GM12874 (cell line): ENCODE results near the gene MKLN1.

Source experiments
- TF ChIP-seq, protein P1 (sequence below): IDR thresholded peaks from 2 replicates; pipeline ENCODE4 v1.5.1; 2011; ENCODE audit warnings: low read depth, mild to moderate bottlenecking, control low read depth, low read length, moderate library complexity; ENCODE audit not compliant: insufficient read depth

The MKLN1 gene

DNA sequence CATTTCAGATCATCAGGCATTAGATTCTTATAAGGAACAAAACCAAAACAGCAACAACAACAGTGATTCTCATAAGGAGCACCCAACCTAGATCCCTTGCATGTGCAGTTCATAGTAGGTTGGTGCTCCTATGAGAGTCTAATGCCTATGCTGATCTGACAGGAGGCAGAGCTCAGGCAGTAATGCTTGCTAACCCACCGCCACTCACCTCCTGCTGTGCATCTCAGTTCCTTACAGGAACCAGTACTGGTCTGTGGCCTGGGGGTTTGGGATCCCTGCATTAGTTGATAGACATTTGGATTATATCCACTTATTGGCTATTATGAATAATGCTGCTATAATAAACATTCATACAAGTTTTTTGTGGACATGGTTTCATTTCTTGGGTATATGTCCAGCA, 14.0 kb downstream of the MKLN1 start:
- TF ChIP-seq, protein P1, sequence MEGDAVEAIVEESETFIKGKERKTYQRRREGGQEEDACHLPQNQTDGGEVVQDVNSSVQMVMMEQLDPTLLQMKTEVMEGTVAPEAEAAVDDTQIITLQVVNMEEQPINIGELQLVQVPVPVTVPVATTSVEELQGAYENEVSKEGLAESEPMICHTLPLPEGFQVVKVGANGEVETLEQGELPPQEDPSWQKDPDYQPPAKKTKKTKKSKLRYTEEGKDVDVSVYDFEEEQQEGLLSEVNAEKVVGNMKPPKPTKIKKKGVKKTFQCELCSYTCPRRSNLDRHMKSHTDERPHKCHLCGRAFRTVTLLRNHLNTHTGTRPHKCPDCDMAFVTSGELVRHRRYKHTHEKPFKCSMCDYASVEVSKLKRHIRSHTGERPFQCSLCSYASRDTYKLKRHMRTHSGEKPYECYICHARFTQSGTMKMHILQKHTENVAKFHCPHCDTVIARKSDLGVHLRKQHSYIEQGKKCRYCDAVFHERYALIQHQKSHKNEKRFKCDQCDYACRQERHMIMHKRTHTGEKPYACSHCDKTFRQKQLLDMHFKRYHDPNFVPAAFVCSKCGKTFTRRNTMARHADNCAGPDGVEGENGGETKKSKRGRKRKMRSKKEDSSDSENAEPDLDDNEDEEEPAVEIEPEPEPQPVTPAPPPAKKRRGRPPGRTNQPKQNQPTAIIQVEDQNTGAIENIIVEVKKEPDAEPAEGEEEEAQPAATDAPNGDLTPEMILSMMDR, result no peak

DNA sequence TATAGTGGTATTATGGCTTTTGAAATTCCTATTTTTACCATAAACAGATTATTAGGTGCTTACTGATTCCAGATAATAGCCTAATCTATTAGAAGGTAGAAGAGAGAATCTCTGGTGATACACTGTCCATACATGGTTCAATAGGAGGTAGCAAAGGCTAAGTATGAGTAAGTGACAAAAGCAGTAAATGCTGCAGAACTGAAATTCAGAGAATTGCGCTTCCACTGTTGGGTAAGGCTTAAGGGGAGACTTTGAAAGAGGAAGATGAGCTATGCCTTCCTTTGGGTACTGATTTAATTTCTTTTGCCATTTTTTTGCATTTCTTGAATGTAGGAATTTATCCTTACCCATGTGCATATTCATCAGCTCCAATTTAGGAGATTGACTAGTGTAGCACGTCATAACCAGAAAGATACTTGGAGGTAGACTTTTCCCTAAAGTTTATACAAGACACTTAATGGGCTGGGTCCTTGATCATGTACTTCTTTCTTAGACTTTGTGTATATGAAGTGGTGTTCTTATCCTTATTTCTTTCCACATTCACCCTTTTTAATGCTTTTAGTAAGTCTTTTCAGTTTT, 15.3 kb downstream of the MKLN1 start:
- TF ChIP-seq, protein P1, result no peak

- TF ChIP-seq, protein P1, result no peak
Observed at GRCh38 chr7:131346885-131347592, 19.4 kb downstream of the MKLN1 start.

- TF ChIP-seq, protein P1, result no peak
Observed at GRCh38 chr7:131352032-131352431, 24.4 kb downstream of the MKLN1 start.

DNA sequence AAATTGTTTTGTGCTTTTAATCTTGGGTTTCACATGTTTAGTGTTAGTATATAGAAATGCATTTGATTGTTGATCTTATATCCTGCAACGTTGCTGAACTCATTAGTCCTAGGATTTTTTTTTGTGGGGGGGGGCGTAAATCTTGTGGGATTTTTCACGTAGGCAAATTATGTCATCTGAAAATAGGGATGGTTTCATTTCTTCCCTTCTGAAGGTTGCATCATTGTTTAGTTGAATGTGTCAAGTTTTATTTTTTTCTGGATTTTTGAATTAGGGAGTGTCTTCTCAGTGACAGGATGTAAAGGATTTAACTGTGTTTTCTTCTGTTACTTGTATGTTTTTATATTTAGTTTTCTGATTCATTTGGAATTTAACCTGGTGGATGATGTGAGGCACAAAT, 26.7 kb downstream of the MKLN1 start:
- TF ChIP-seq, protein P1, result no peak

- TF ChIP-seq, protein P1, result no peak
Observed at GRCh38 chr7:131355917-131356777, 28.5 kb downstream of the MKLN1 start.

- TF ChIP-seq, protein P1, result no peak
Observed at GRCh38 chr7:131357282-131357880, 29.7 kb downstream of the MKLN1 start.
